OCI-LY7 (cell line): ENCODE results near the gene PDE11A. TPM values are rescaled to one million over a fixed set of nuclear protein-coding genes. Genes with fewer than 3 reads are reported as not detected.
A peak's percentile ranks its signal among the peaks of the same experiment; 100 is the strongest.

Experiments used
- BruUV-seq: library from RNA; stranded (reverse); fragments of 400-500 nt; replicated peaks from 2 replicates; lab custom pipeline; 2021; lab: Mats Ljungman, UMichigan
- CTCF ChIA-PET: fragments of 300-600 bp; sonication (Branson Sonifier 250); formaldehyde crosslinking; loops from one replicate; lab custom pipeline; 2022; ENCODE audit warnings: antibody characterized with exemption; ENCODE audit not compliant: unreplicated experiment; lab: Charles Lee
- POLR2A ChIA-PET: fragments of 300-600 bp; sonication (Branson Sonifier 250); formaldehyde crosslinking; loops from one replicate; lab custom pipeline; 2022; ENCODE audit warnings: antibody characterized with exemption; lab: Charles Lee
- DNase-seq: peaks from one replicate; pipeline ENCODE4 v3.0.0-alpha.2; 2015; ENCODE audit warnings: low spot score
- H2AFZ ChIP-seq: fragments of 200-600 bp; sonication (generic), shearing (Covaris generic); 2 replicates; pipeline ENCODE4 v1.6.1; 2014; ENCODE audit warnings: mild to moderate bottlenecking, antibody characterized with exemption, low read length, moderate library complexity
- H3K27ac ChIP-seq: fragments of 200-600 bp; sonication (generic); 2 replicates; pipeline ENCODE4 v1.5.1; 2014; ENCODE audit warnings: mixed run types, low read depth, mild to moderate bottlenecking, moderate library complexity, low read length, inconsistent platforms; ENCODE audit not compliant: poor library complexity, severe bottlenecking
- H3K36me3 ChIP-seq: fragments of 200-600 bp; sonication (generic); 2 replicates; pipeline ENCODE4 v1.6.1; 2014; ENCODE audit warnings: mild to moderate bottlenecking, antibody characterized with exemption, low read length, moderate library complexity, mixed read lengths; ENCODE audit not compliant: insufficient read depth
- H3K4me1 ChIP-seq: fragments of 200-600 bp; sonication (generic); 2 replicates; pipeline ENCODE4 v1.5.1; 2014; ENCODE audit warnings: mild to moderate bottlenecking, low read length; ENCODE audit not compliant: insufficient read depth, poor library complexity, severe bottlenecking
- H3K4me2 ChIP-seq: fragments of 200-600 bp; sonication (generic); 2 replicates; pipeline ENCODE4 v1.6.1; 2014; ENCODE audit warnings: mild to moderate bottlenecking, low read length
- H3K4me3 ChIP-seq: fragments of 200-600 bp; sonication (generic); 2 replicates; pipeline ENCODE4 v1.5.1; 2014; ENCODE audit warnings: mild to moderate bottlenecking, low read depth, low read length; ENCODE audit not compliant: poor library complexity, severe bottlenecking
- H3K79me2 ChIP-seq: fragments of 200-600 bp; sonication (generic); 2 replicates; pipeline ENCODE4 v1.6.1; 2016; ENCODE audit warnings: low read depth, mild to moderate bottlenecking, low read length, moderate library complexity, mixed read lengths; ENCODE audit not compliant: insufficient read depth
- H3K9me2 ChIP-seq: fragments of 200-600 bp; sonication (generic); 2 replicates; pipeline ENCODE4 v1.6.1; 2016; ENCODE audit warnings: mild to moderate bottlenecking, low read length, mixed read lengths; ENCODE audit not compliant: insufficient read depth
- H3K9me3 ChIP-seq: fragments of 200-600 bp; sonication (generic); 2 replicates; pipeline ENCODE4 v1.6.1; 2014; ENCODE audit warnings: mild to moderate bottlenecking, mixed run types, low read length, mixed read lengths
- H4K20me1 ChIP-seq: fragments of 200-600 bp; sonication (generic); 2 replicates; pipeline ENCODE4 v1.6.1; 2014; ENCODE audit warnings: mild to moderate bottlenecking, antibody characterized with exemption, low read length, moderate library complexity, mixed read lengths; ENCODE audit not compliant: insufficient read depth
- CTCF ChIP-seq: fragments of 200-600 bp; sonication (generic); conservative IDR thresholded peaks from 2 replicates; pipeline ENCODE4 v1.5.1; 2014; ENCODE audit warnings: mild to moderate bottlenecking, antibody characterized with exemption, low read length, moderate library complexity, mixed read lengths
- EZH2phosphoT487 ChIP-seq: fragments of 200-600 bp; sonication (generic); IDR thresholded peaks from 2 replicates; pipeline ENCODE4 v1.6.1; 2018; ENCODE audit warnings: low read depth, borderline replicate concordance, mild to moderate bottlenecking, mixed run types, antibody characterized with exemption, low read length, moderate library complexity, mixed read lengths
- intact Hi-C: fragments of 100-400 bp; cut with micrococcal nuclease; formaldehyde crosslinking; loops from one replicate; pipeline ENCODE4 v1.10.0; 2022; ENCODE audit not compliant: unreplicated experiment
- total RNA-seq, 2 experiments: library from RNA; depleted of rRNA in 1 of 2; stranded (reverse); fragments of >200 nt in 1 of 2; shearing (Covaris generic) in 1 of 2; gene quantifications; 2 replicates each; pipeline ENCODE4 v1.2.3, GENCODE V29; 2014 to 2022

The PDE11A gene
- total RNA-seq, 2 experiments from 2014 or later: 0.03 TPM; not detected in 1

DNA sequence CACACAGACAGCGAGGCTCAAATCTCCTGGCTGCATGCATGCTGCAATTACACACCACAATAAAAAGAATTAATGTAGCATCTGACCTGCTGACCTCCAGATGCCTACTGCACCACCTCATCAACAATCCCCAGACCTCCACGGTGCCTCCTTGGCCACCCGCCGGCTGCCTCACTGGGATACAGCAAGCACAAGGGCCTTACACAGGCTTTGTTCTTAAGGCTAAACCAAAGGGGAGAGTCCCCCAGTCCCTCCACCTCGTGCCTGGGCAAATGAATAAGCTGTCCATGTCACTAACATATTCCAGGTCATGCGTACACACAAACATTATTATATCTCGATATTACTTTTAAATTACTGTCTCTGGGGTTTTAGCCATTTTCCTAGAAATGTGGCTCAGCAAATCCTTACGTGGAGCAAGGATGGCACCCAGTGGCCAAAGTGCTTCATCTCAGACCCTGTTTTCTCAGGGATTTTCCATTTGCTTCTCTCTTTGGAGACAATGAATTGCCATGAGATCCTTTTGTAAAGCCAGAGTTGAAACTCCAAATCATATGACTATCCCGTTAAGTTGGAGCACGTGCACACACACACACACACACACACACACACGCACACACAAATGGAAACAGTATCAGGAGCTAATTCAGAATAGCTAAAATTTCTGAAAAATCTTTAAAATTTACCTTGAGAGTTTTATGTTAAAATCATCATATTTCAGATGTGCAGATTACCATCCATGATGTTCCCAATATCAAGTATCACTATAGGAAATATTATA is 313.8 kb downstream of the PDE11A start:
- peak; percentile 31; the same call in 1 of the 2 replicates for TF ChIP-seq CTCF
- no peak for TF ChIP-seq EZH2phosphoT487
- no peak overlapping the region for H3K4me3 ChIP-seq
- H4K20me1 ChIP-seq: no peaks in the 10 kb centered on the region
- POLR2A ChIA-PET: no interaction called here
- H3K79me2 ChIP-seq: no peaks in the 10 kb centered on the region
- H3K9me2 ChIP-seq: no peaks in the 10 kb centered on the region
- no peak overlapping the region for H3K4me2 ChIP-seq
- H3K27ac ChIP-seq: no peak overlapping the region
- H3K36me3 ChIP-seq: no peaks in the 10 kb centered on the region
- no peak overlapping the region for H2AFZ ChIP-seq
- BruUV-seq: no TSS peak
- CTCF ChIA-PET: interaction anchor here (0.5 kb wide), 1 partner anchor 552 kb away, joined by 3 read pairs; no protein-coding TSS in a partner anchor
- no peaks in the 10 kb centered on the region for H3K9me3 ChIP-seq
- H3K4me1 ChIP-seq: no peaks in the 10 kb centered on the region
- DNase-seq: no peak
- intact Hi-C loops: no loop called here

DNA sequence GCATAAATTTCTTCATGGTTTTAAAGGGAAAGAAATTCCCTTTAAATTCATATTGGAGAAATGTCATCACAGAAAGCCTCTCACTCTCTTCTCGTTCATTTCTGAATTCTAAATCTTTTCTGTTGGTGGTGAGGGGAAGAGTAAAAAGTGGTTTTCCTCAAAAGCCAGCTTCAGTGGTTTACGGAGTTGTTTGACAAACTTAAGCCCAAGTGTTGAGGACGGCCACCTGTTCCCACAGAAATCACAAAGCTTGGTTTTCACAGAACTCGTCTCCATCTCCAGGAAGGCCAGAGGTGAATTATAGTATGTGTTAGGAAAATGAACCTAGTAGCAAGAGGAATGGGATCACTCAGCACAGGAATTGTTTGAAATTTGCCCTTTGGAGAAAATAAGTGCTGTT is 316.2 kb downstream of the PDE11A start:
- no peak for DNase-seq
- no peaks in the 10 kb centered on the region for H4K20me1 ChIP-seq
- no peaks in the 10 kb centered on the region for H3K36me3 ChIP-seq
- TF ChIP-seq EZH2phosphoT487 (no peak), CTCF (no peak)
- no peak overlapping the region for H2AFZ ChIP-seq
- no peaks in the 10 kb centered on the region for H3K4me1 ChIP-seq
- H3K9me3 ChIP-seq: no peaks in the 10 kb centered on the region
- H3K4me3 ChIP-seq: no peak overlapping the region
- POLR2A ChIA-PET: no interaction called here
- H3K9me2 ChIP-seq: no peaks in the 10 kb centered on the region
- intact Hi-C loops: no loop called here
- no peaks in the 10 kb centered on the region for H3K79me2 ChIP-seq
- H3K27ac ChIP-seq: no peak overlapping the region
- H3K4me2 ChIP-seq: no peak overlapping the region
- CTCF ChIA-PET: no interaction called here
- BruUV-seq: no TSS peak

DNA sequence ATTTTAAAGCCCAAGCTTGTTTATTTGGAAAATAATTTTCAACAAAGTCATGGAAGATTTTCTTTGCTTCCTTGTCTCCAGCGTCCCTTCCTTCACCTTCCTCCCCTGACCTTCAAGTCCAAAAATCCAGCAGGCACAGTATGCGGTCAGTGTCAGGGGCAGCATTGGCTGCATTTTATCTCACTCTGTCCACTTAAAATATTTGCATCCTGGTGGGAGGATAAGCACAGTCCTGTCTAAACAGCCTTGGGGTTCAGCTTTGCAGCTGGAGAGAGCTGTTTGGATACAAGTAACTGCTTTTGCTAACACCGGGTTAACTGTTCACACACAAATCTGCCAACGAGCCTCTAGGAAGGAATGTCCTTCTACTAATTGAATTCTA is 318.1 kb downstream of the PDE11A start:
- Histone ChIP-seq H3K4me3 (no peak overlapping the region), H3K79me2 (no peaks in the 10 kb centered on the region), H3K36me3 (no peaks in the 10 kb centered on the region), H2AFZ (no peak overlapping the region), H3K27ac (no peak overlapping the region), H3K9me2 (no peaks in the 10 kb centered on the region), H3K4me1 (no peaks in the 10 kb centered on the region), H4K20me1 (no peaks in the 10 kb centered on the region), H3K9me3 (no peaks in the 10 kb centered on the region), H3K4me2 (no peak overlapping the region)
- intact Hi-C loops: no loop called here
- BruUV-seq: no TSS peak
- CTCF ChIA-PET: no interaction called here
- no peak for DNase-seq
- POLR2A ChIA-PET: no interaction called here
- TF ChIP-seq CTCF: no peak
- no peak for TF ChIP-seq EZH2phosphoT487
